Liver (tissue), 9 donors: ENCODE data around the gene IGF2R. TPM values are rescaled to one million over a fixed set of nuclear protein-coding genes. Genes with fewer than 3 reads are reported as not detected.

ENCODE experiments used
- DNase-seq: peaks from one replicate; pipeline ENCODE4 v3.0.0-alpha.2; 2017; ENCODE audit warnings: low spot score
- H3K27ac ChIP-seq, 2 donors: one replicate each; pipeline ENCODE4 v1.7.0; 2013; ENCODE audit warnings: inconsistent platforms in 2 of 2, low read length in 2 of 2, control low read depth in 1 of 2, low read depth in 1 of 2, mild to moderate bottlenecking in 1 of 2
- H3K27me3 ChIP-seq, 4 donors: one replicate each; pipeline versions ENCODE4 v1.6.1 to v1.7.0; 2013; ENCODE audit warnings: low read length in 3 of 4, inconsistent platforms in 1 of 4, mild to moderate bottlenecking in 1 of 4, moderate library complexity in 1 of 4; ENCODE audit not compliant: control insufficient read depth in 4 of 4, insufficient read depth in 4 of 4
- H3K36me3 ChIP-seq, 4 donors: one replicate each; pipeline versions ENCODE4 v1.6.1 to v1.7.0; 2013; ENCODE audit warnings: low read length in 3 of 4, mild to moderate bottlenecking in 3 of 4, low read depth in 1 of 4, moderate library complexity in 1 of 4; ENCODE audit not compliant: control insufficient read depth in 4 of 4, insufficient read depth in 3 of 4
- H3K4me1 ChIP-seq, 4 donors: one replicate each; pipeline versions ENCODE4 v1.6.1 to v1.7.0; 2013; ENCODE audit warnings: low read length in 3 of 4, mild to moderate bottlenecking in 3 of 4, moderate library complexity in 1 of 4; ENCODE audit not compliant: control insufficient read depth in 4 of 4, insufficient read depth in 4 of 4
- H3K4me3 ChIP-seq, 3 donors: one replicate each; pipeline versions ENCODE4 v1.6.1 to v1.7.0; 2013; ENCODE audit warnings: low read length in 3 of 3, control low read depth in 1 of 3, low read depth in 1 of 3, mild to moderate bottlenecking in 1 of 3
- H3K9ac ChIP-seq, 2 donors: one replicate each; pipeline ENCODE4 v1.7.0; 2013; ENCODE audit warnings: low read length in 2 of 2, mild to moderate bottlenecking in 2 of 2, moderate library complexity in 2 of 2, control low read depth in 1 of 2, low read depth in 1 of 2
- H3K9me3 ChIP-seq, 4 donors: one replicate each; pipeline versions ENCODE4 v1.6.1 to v1.7.0; 2013; ENCODE audit warnings: low read length in 3 of 4; ENCODE audit not compliant: control insufficient read depth in 4 of 4
- FOXA1 ChIP-seq: IDR thresholded peaks from 2 replicates; pipeline ENCODE4 v1.6.1; 2016; ENCODE audit warnings: antibody characterized with exemption
- GABPA ChIP-seq, 2 donors: IDR thresholded peaks in 1 of 2; conservative IDR thresholded peaks in 1 of 2; 2 replicates each; pipeline ENCODE4 v1.6.1; 2016; ENCODE audit warnings: antibody characterized with exemption in 2 of 2, mild to moderate bottlenecking in 1 of 2, moderate library complexity in 1 of 2
- HNF4A ChIP-seq, 2 donors: conservative IDR thresholded peaks; 2 replicates each; pipeline ENCODE4 v1.6.1; 2016; ENCODE audit warnings: antibody characterized with exemption in 2 of 2, mild to moderate bottlenecking in 2 of 2
- HNF4G ChIP-seq: IDR thresholded peaks from 2 replicates; pipeline ENCODE4 v1.6.1; 2016; ENCODE audit warnings: antibody characterized with exemption
- JUND ChIP-seq, 2 donors: IDR thresholded peaks; 2 replicates each; pipeline ENCODE4 v1.6.1; 2016; ENCODE audit warnings: antibody characterized with exemption in 2 of 2
- RXRA ChIP-seq, 2 donors: IDR thresholded peaks; 2 replicates each; pipeline ENCODE4 v1.6.1; 2017 to 2018; ENCODE audit warnings: antibody characterized with exemption in 2 of 2, mild to moderate bottlenecking in 1 of 2
- SP1 ChIP-seq: IDR thresholded peaks from 2 replicates; pipeline ENCODE4 v1.6.1; 2018; ENCODE audit warnings: antibody characterized with exemption, mild to moderate bottlenecking
- TAF1 ChIP-seq: conservative IDR thresholded peaks from 2 replicates; pipeline ENCODE4 v1.6.1; 2016; ENCODE audit warnings: antibody characterized with exemption, mild to moderate bottlenecking
- YY1 ChIP-seq: IDR thresholded peaks from 2 replicates; pipeline ENCODE4 v1.6.1; 2016; ENCODE audit warnings: antibody characterized with exemption, mild to moderate bottlenecking
- WGBS: extraction: QIAGEN DNeasy Blood & Tissue Kit; methylation state at CpG from one replicate; pipeline ENCODE4 v1.1.7; 2013; 5-methylcytosine and 5-hydroxymethylcytosine counted together
- polyA plus RNA-seq, 2 donors: library from polyadenylated mRNA; stranded (reverse) in 1 of 2; unstranded in 1 of 2; fragments of 200-250 nt in 1 of 2; fragments of >200 nt in 1 of 2; fragmentation: Nextera tagmentation in 1 of 2; extraction: Ambion mirVana in 1 of 2; gene quantifications; one replicate each; pipeline versions ENCODE4 v1.2.1 to v1.2.3, GENCODE V29; 2013 to 2015
- total RNA-seq, 2 donors: library from RNA; depleted of rRNA; stranded (reverse); fragments of >200 nt; gene quantifications; one replicate each; pipeline ENCODE4 v1.2.3, GENCODE V29; 2014
- TF ChIP-seq, protein P1 (sequence below): IDR thresholded peaks from 2 replicates; pipeline ENCODE4 v1.6.1; 2016; ENCODE audit warnings: antibody characterized with exemption
- TF ChIP-seq, protein P2 (sequence below): fragments of 150-350 bp; IDR thresholded peaks from 2 replicates; pipeline ENCODE4 v1.5.1; 2017; ENCODE audit warnings: improper control_type of control experiment, low read depth, low read length; ENCODE audit not compliant: missing input control
- donor health status: healthy.
- donor health status: healthy.
- donor health status: healthy.
- donor health status: healthy.
- donor health status: healthy.

Gene IGF2R
- total and polyA plus RNA-seq, 4 donors, result 16.6 to 84.9 (median 45.7) TPM

DNA sequence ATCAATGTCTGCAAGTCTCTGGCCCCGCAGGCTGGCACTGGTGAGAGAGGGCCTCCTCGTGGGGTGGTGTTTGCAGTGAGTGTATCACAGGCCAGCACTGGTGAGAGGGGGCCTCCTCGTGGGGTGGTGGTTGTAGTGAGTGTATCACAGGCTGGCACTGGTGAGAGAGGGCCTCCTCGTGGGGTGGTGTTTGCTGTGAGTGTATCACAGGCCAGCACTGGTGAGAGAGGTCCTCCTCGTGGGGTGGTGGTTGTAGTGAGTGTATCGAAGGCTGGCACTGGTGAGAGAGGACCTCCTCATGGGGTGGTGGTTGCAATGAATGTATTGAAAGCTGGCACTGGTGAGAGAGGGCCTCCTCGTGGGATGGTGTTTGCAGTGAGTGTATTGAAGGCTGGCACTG lies 99.5 kb downstream of the IGF2R start:
- no peak overlapping the region for H3K9ac ChIP-seq
- WGBS, result 92% methylated on average over 7 of the region's 7 CpGs
- TF ChIP-seq, protein P1, sequence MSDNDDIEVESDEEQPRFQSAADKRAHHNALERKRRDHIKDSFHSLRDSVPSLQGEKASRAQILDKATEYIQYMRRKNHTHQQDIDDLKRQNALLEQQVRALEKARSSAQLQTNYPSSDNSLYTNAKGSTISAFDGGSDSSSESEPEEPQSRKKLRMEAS, result no peak
- TF ChIP-seq, protein P2, sequence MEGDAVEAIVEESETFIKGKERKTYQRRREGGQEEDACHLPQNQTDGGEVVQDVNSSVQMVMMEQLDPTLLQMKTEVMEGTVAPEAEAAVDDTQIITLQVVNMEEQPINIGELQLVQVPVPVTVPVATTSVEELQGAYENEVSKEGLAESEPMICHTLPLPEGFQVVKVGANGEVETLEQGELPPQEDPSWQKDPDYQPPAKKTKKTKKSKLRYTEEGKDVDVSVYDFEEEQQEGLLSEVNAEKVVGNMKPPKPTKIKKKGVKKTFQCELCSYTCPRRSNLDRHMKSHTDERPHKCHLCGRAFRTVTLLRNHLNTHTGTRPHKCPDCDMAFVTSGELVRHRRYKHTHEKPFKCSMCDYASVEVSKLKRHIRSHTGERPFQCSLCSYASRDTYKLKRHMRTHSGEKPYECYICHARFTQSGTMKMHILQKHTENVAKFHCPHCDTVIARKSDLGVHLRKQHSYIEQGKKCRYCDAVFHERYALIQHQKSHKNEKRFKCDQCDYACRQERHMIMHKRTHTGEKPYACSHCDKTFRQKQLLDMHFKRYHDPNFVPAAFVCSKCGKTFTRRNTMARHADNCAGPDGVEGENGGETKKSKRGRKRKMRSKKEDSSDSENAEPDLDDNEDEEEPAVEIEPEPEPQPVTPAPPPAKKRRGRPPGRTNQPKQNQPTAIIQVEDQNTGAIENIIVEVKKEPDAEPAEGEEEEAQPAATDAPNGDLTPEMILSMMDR, result no peak
- TF ChIP-seq YY1 (no peak), FOXA1 (no peak), JUND (IDR thresholded peaks at IDR 0.05) (no peak), HNF4G (no peak), HNF4A (conservative IDR thresholded peaks at IDR 0.05) (no peak), GABPA (IDR thresholded peaks at IDR 0.05 in 1 of 2, conservative IDR thresholded peaks at IDR 0.05 in 1 of 2) (no peak)

GRCh38 chr6:160069050-160069454 lies 100.2 kb downstream of the IGF2R start:
- H3K4me3 ChIP-seq, result no peak overlapping the region
- no peaks in the 10 kb centered on the region for H3K9me3 ChIP-seq
- TF ChIP-seq, protein P2, result no peak
- TF ChIP-seq TAF1, result no peak
- TF ChIP-seq FOXA1, result no peak
- TF ChIP-seq RXRA (IDR thresholded peaks at IDR 0.05), result no peak
- no peak for TF ChIP-seq SP1
- no peak for TF ChIP-seq HNF4A (conservative IDR thresholded peaks at IDR 0.05)
- no peak overlapping the region for H3K27ac ChIP-seq
- no peak overlapping the region for H3K9ac ChIP-seq
- peaks cover 21 to 54% (median 46%) of the 10 kb centered on the region in 4 donors for H3K36me3 ChIP-seq
- no peaks in the 10 kb centered on the region for H3K27me3 ChIP-seq
- 84% methylated on average over 9 of the region's 9 CpGs for WGBS
- no peak for DNase-seq
- H3K4me1 ChIP-seq, result peaks cover 2 to 23% (median 13%) of the 10 kb centered on the region in 4 donors

More for the DNA sequence above, 99.5 kb downstream of the IGF2R start:
- Histone ChIP-seq H3K9me3 (no peaks in the 10 kb centered on the region), H3K27me3 (no peaks in the 10 kb centered on the region), H3K4me3 (no peak overlapping the region), H3K27ac (no peak overlapping the region), H3K36me3 (peaks cover 21 to 56% (median 48%) of the 10 kb centered on the region in 4 donors), H3K4me1 (peaks cover under 1 to 18% (median 10%) of the 10 kb centered on the region in 4 donors)
- DNase-seq, result no peak

GRCh38 chr6:160069459-160069858 lies 100.6 kb downstream of the IGF2R start:
- peaks cover 21 to 51% (median 43%) of the 10 kb centered on the region in 4 donors for H3K36me3 ChIP-seq
- H3K27ac ChIP-seq, result no peak overlapping the region
- DNase-seq, result no peak
- no peaks in the 10 kb centered on the region for H3K9me3 ChIP-seq
- 96% methylated on average over 7 of the region's 7 CpGs for WGBS
- no peak for TF ChIP-seq SP1
- TF ChIP-seq HNF4A (conservative IDR thresholded peaks at IDR 0.05), result no peak
- no peaks in the 10 kb centered on the region for H3K27me3 ChIP-seq
- H3K4me3 ChIP-seq, result no peak overlapping the region
- peaks cover 2 to 26% (median 13%) of the 10 kb centered on the region in 4 donors for H3K4me1 ChIP-seq
- no peak overlapping the region for H3K9ac ChIP-seq
